Gastrocnemius medialis (tissue), 4 donors: ENCODE results near the gene CANX.

Experiments
- CTCF ChIP-seq, 5 experiments: fragments of 450-650 bp in 3 of 5; fragments of 200-600 bp in 2 of 5; sonication (generic) in 2 of 5; IDR thresholded peaks in 4 of 5; conservative IDR thresholded peaks in 1 of 5; 1 replicate in 4 of 5; 2 replicates in 1 of 5; pipeline ENCODE4 v1.5.1; 2016 to 2019; ENCODE audit warnings: antibody characterized with exemption in 5 of 5, mild to moderate bottlenecking in 3 of 5, moderate library complexity in 3 of 5
- POLR2A ChIP-seq, 2 donors: fragments of 450-650 bp; IDR thresholded peaks; one replicate each; pipeline ENCODE4 v1.6.1; 2017; ENCODE audit warnings: antibody characterized with exemption in 2 of 2, mild to moderate bottlenecking in 2 of 2, moderate library complexity in 2 of 2

GRCh38 chr5:179758955-179759354 lies 60.2 kb downstream of the CANX start:
- TF ChIP-seq POLR2A (IDR thresholded peaks at IDR 0.05) (no peak), CTCF (IDR thresholded peaks at IDR 0.05 in 4 of 5, conservative IDR thresholded peaks at IDR 0.05 in 1 of 5) (no peak)
